Measurements from ENCODE around the gene AIG1. TPM values are rescaled to one million over a fixed set of nuclear protein-coding genes. Genes with fewer than 3 reads are reported as not detected.

The AIG1 gene
- total RNA-seq, 2 experiments from 2014 or later: 7.4 to 8.4 TPM

DNA sequence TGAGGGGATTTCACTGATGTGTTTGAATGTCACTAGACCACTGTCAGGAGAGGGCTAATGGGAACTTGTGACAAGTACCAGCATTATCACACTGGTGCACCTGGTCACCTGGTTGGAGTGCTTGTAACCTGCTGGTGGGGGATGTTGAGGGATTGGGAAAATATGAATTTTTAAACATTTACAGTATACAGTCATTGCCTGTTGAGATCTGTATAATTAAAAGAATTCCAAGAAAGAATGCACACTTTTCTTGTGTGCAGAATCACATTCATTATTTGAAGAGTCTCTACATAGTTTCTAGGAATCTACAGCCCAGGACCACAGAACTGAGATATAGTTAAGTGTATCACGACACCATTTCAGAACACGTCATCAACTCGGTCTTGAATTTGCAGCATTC, 118.4 kb downstream of the AIG1 start:
- TF ChIP-seq, protein P1, sequence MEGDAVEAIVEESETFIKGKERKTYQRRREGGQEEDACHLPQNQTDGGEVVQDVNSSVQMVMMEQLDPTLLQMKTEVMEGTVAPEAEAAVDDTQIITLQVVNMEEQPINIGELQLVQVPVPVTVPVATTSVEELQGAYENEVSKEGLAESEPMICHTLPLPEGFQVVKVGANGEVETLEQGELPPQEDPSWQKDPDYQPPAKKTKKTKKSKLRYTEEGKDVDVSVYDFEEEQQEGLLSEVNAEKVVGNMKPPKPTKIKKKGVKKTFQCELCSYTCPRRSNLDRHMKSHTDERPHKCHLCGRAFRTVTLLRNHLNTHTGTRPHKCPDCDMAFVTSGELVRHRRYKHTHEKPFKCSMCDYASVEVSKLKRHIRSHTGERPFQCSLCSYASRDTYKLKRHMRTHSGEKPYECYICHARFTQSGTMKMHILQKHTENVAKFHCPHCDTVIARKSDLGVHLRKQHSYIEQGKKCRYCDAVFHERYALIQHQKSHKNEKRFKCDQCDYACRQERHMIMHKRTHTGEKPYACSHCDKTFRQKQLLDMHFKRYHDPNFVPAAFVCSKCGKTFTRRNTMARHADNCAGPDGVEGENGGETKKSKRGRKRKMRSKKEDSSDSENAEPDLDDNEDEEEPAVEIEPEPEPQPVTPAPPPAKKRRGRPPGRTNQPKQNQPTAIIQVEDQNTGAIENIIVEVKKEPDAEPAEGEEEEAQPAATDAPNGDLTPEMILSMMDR (IDR thresholded peaks at IDR 0.05): no peak
- H3K27ac ChIP-seq (ENCODE audit: low read depth in 1 of 2, low read length in 2 of 2): no peak overlapping the region
- DNase-seq (no peak), ATAC-seq (ENCODE audit: poor library complexity) (no peak)
- Mint-ChIP-seq H3K27me3 (no peaks in the 10 kb centered on the region), H3K36me3 (ENCODE audit: low read depth) (peaks cover 75% of the 10 kb centered on the region), H3K9me3 (peaks cover 6% of the 10 kb centered on the region), H3K27ac (no peak overlapping the region), H3K4me3 (no peak overlapping the region), H3K4me1 (ENCODE audit: low read depth) (no peaks in the 10 kb centered on the region)
- H3K4me1 ChIP-seq (ENCODE audit: insufficient read depth, low read length): no peaks in the 10 kb centered on the region
- H3K27me3 ChIP-seq (ENCODE audit: control insufficient read depth in 1 of 2, insufficient read depth in 2 of 2, low read length in 2 of 2): no peaks in the 10 kb centered on the region
- peaks cover 0 to 18% of the 10 kb centered on the region in 2 experiments for H3K9me3 ChIP-seq (ENCODE audit: control insufficient read depth in 1 of 2, insufficient read depth in 1 of 2, low read length in 2 of 2)
- intact Hi-C loops (cut with DNase I, micrococcal nuclease): no loop called here
- ChIA-PET POLR2A (no interaction called here), CTCF (no interaction called here)
- H3K36me3 ChIP-seq (ENCODE audit: insufficient read depth, low read length): no peaks in the 10 kb centered on the region
- H3K4me3 ChIP-seq (ENCODE audit: low read length): no peak overlapping the region

DNA sequence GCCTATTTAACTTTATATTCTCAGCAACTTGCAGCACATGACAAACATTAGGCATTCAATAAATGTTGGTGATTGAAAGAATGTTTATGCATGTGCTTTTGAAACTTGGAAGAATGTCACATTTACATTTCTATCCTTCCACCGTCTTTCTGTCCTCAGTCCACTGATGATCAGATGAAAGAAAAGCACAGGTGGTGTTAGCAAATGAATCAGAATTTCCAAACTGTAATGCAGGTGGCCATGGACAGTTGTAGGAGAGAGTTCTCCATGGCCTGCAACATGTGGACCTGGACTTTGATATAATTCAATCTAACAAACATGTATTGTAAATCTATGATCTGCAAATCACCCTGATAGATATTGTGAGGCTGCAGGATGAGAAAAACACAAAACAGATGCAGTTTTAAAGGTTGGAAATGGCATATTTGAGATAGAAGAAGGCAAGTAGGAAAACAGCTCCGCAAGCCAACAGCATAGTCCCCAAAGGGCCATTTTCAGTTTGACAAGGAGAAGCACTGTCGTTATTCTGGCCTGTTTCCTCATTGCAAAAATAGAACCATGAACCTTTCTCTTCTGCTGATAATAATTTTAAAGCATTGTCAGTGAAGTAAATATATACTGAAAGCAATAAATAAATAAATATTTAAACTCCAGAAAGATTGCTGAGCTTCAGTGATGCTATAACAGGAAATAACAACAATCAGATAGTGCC, 119.4 kb downstream of the AIG1 start:
- TF ChIP-seq, protein P1 (IDR thresholded peaks at IDR 0.05): no peak
- intact Hi-C loops (cut with DNase I, micrococcal nuclease): no loop called here
- Histone ChIP-seq H3K36me3 (ENCODE audit: insufficient read depth, low read length) (no peaks in the 10 kb centered on the region), H3K27ac (ENCODE audit: low read depth in 1 of 2, low read length in 2 of 2) (no peak overlapping the region), H3K9me3 (ENCODE audit: control insufficient read depth in 1 of 2, insufficient read depth in 1 of 2, low read length in 2 of 2) (peaks cover 0 to 15% of the 10 kb centered on the region in 2 experiments), H3K27me3 (ENCODE audit: control insufficient read depth in 1 of 2, insufficient read depth in 2 of 2, low read length in 2 of 2) (no peaks in the 10 kb centered on the region), H3K4me1 (ENCODE audit: insufficient read depth, low read length) (no peaks in the 10 kb centered on the region), H3K4me3 (ENCODE audit: low read length) (no peak overlapping the region)
- H3K9me3 Mint-ChIP-seq: peaks cover 2% of the 10 kb centered on the region
- DNase-seq (no peak), ATAC-seq (ENCODE audit: poor library complexity) (no peak)
- H3K4me3 Mint-ChIP-seq: no peak overlapping the region
- no peaks in the 10 kb centered on the region for H3K4me1 Mint-ChIP-seq (ENCODE audit: low read depth)
- POLR2A ChIA-PET: no interaction called here
- peaks cover 72% of the 10 kb centered on the region for H3K36me3 Mint-ChIP-seq (ENCODE audit: low read depth)
- CTCF ChIA-PET: interaction anchor here (1.5 kb wide), 1 partner anchor 9 kb away, joined by 4 read pairs; no protein-coding TSS in a partner anchor
- no peak overlapping the region for H3K27ac Mint-ChIP-seq
- no peaks in the 10 kb centered on the region for H3K27me3 Mint-ChIP-seq

DNA sequence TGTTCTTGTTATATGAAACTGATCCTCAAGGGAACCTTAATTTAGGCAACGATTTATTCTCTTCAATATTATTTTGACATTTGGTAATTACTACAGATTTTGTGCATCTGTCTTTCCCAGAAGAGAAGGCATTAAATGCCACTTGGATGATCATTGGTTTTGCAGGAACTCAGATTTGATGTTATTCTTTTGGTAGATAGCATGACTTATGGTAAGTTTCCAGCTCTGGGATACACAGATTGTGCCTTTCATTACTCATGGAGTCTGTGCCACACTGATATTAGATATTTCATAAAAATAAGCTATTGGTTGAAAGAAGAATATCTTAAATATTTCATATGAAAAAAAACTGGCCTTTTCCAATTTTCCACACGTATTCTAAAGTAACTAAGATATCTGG, 120.1 kb downstream of the AIG1 start:
- no peaks in the 10 kb centered on the region for H3K27me3 ChIP-seq (ENCODE audit: control insufficient read depth in 1 of 2, insufficient read depth in 2 of 2, low read length in 2 of 2)
- Mint-ChIP-seq H3K27ac (no peak overlapping the region), H3K27me3 (no peaks in the 10 kb centered on the region), H3K4me3 (no peak overlapping the region), H3K4me1 (ENCODE audit: low read depth) (no peaks in the 10 kb centered on the region), H3K36me3 (ENCODE audit: low read depth) (peaks cover 72% of the 10 kb centered on the region), H3K9me3 (no peaks in the 10 kb centered on the region)
- no peaks in the 10 kb centered on the region for H3K4me1 ChIP-seq (ENCODE audit: insufficient read depth, low read length)
- ChIA-PET POLR2A (no interaction called here), CTCF (interaction anchor here (1.5 kb wide), 1 partner anchor 10 kb away, joined by 4 read pairs; no protein-coding TSS in a partner anchor)
- DNase-seq: no peak
- H3K9me3 ChIP-seq (ENCODE audit: control insufficient read depth in 1 of 2, insufficient read depth in 1 of 2, low read length in 2 of 2): peaks cover 0 to 15% of the 10 kb centered on the region in 2 experiments
- no peak overlapping the region for H3K27ac ChIP-seq (ENCODE audit: low read depth in 1 of 2, low read length in 2 of 2)
- intact Hi-C loops (cut with DNase I, micrococcal nuclease): no loop called here
- no peak overlapping the region for H3K4me3 ChIP-seq (ENCODE audit: low read length)
- H3K36me3 ChIP-seq (ENCODE audit: insufficient read depth, low read length): no peaks in the 10 kb centered on the region
- TF ChIP-seq, protein P1 (IDR thresholded peaks at IDR 0.05): no peak
- ATAC-seq (ENCODE audit: poor library complexity): no peak
